MM.1S (cell line): ENCODE results near the gene CORO1C.

Experiments used
- DNase-seq: peaks from one replicate; pipeline ENCODE4 v3.0.0-alpha.2; 2015
- H2AFZ ChIP-seq: fragments of 300-600 bp; sonication (generic); 2 replicates; pipeline ENCODE4 v1.6.0; 2016; ENCODE audit warnings: antibody characterized with exemption, low read length
- H3F3A ChIP-seq: fragments of 300-600 bp; sonication (generic); 2 replicates; pipeline ENCODE4 v1.6.1; 2016; ENCODE audit warnings: mild to moderate bottlenecking, antibody characterized with exemption, low read length, moderate library complexity, mixed read lengths; ENCODE audit not compliant: insufficient read depth
- H3K27ac ChIP-seq: fragments of 300-600 bp; sonication (generic); 2 replicates; pipeline ENCODE4 v1.5.1; 2016; ENCODE audit warnings: mild to moderate bottlenecking, low read length
- H3K27me3 ChIP-seq: fragments of 300-600 bp; sonication (generic); replicated peaks from 2 replicates; pipeline ENCODE4 v1.6.0; 2016; ENCODE audit warnings: low read length; ENCODE audit not compliant: insufficient read depth
- H3K36me3 ChIP-seq: fragments of 300-600 bp; sonication (generic); replicated peaks from 2 replicates; pipeline ENCODE4 v1.6.1; 2016; ENCODE audit warnings: mild to moderate bottlenecking, low read length, mixed read lengths; ENCODE audit not compliant: insufficient read depth
- H3K4me1 ChIP-seq: fragments of 300-600 bp; sonication (generic); 2 replicates; pipeline ENCODE4 v1.6.1; 2016; ENCODE audit warnings: low read length, mixed read lengths
- H3K4me2 ChIP-seq: fragments of 300-600 bp; sonication (generic); 2 replicates; pipeline ENCODE4 v1.6.0; 2016; ENCODE audit warnings: low read depth, low read length
- H3K4me3 ChIP-seq: fragments of 300-600 bp; sonication (generic); 2 replicates; pipeline ENCODE4 v1.5.1; 2016; ENCODE audit warnings: low read length, mixed read lengths
- H3K79me2 ChIP-seq: fragments of 300-600 bp; sonication (generic); 2 replicates; pipeline ENCODE4 v1.6.1; 2016; ENCODE audit warnings: mixed run types, low read length, mixed read lengths
- H3K9ac ChIP-seq: fragments of 300-600 bp; sonication (generic); 2 replicates; pipeline ENCODE4 v1.6.1; 2016; ENCODE audit warnings: low read length, mixed read lengths
- H3K9me2 ChIP-seq: fragments of 300-600 bp; sonication (generic); replicated peaks from 2 replicates; pipeline ENCODE4 v1.6.1; 2016; ENCODE audit warnings: mild to moderate bottlenecking, low read length, mixed read lengths; ENCODE audit not compliant: insufficient read depth
- H3K9me3 ChIP-seq: fragments of 300-600 bp; sonication (generic); replicated peaks from 2 replicates; pipeline ENCODE4 v1.6.1; 2016; ENCODE audit warnings: mild to moderate bottlenecking, low read length, mixed read lengths; ENCODE audit not compliant: insufficient read depth
- H4K20me1 ChIP-seq: fragments of 300-600 bp; sonication (generic); 2 replicates; pipeline ENCODE4 v1.6.1; 2016; ENCODE audit warnings: mild to moderate bottlenecking, low read length, moderate library complexity, mixed read lengths; ENCODE audit not compliant: insufficient read depth
- EZH2 ChIP-seq: fragments of 300-600 bp; sonication (generic); optimal IDR thresholded peaks from 2 replicates; pipeline ENCODE3; 2017; ENCODE audit warnings: low read depth, mild to moderate bottlenecking, antibody characterized with exemption, low read length, mixed read lengths
- EZH2phosphoT487 ChIP-seq: fragments of 300-600 bp; sonication (generic); IDR thresholded peaks from 2 replicates; pipeline ENCODE4 v1.6.1; 2018; ENCODE audit warnings: antibody characterized with exemption, low read length
- TF ChIP-seq, protein P1 (sequence below): fragments of 300-600 bp; sonication (generic); IDR thresholded peaks from 2 replicates; pipeline ENCODE4 v1.5.1; 2016; ENCODE audit warnings: antibody characterized with exemption, low read length, mixed read lengths

Gene CORO1C

DNA sequence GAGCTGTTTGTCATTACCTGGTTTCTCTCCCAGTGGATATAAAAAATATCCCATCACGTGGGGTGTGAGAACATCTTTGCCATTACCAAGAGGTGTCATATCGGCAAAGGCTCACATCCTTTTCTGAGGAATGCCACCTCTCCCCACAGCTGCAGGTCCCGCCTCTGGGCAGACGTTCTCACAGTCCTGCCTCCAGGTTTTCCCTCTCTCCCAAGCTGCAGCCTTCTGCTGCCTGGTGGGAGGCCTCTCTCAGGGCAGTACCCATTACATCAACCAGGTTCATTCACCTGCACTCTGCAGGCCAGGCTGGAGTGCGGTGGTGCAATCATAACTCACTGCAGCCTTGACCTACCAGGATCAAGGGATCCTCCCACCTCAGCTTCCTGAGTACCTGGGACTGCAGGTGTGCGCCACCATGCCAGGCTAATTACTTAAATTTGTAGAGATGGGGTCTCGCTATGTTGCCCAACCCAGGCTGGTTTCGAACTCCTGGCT lies 118.5 kb downstream of the CORO1C start:
- no peaks in the 10 kb centered on the region for H4K20me1 ChIP-seq
- H3K79me2 ChIP-seq, result 0 out of 2 replicates have a peak, but pooled peaks cover 5% of the 10 kb centered on the region
- H3K9me2 ChIP-seq, result no peaks in the 10 kb centered on the region
- H3K9me3 ChIP-seq, result no peaks in the 10 kb centered on the region
- H3K4me2 ChIP-seq, result no peak overlapping the region
- H3K27ac ChIP-seq, result no peak overlapping the region
- H3K4me1 ChIP-seq, result peaks cover 23% of the 10 kb centered on the region
- no peak for TF ChIP-seq EZH2
- TF ChIP-seq, protein P1, sequence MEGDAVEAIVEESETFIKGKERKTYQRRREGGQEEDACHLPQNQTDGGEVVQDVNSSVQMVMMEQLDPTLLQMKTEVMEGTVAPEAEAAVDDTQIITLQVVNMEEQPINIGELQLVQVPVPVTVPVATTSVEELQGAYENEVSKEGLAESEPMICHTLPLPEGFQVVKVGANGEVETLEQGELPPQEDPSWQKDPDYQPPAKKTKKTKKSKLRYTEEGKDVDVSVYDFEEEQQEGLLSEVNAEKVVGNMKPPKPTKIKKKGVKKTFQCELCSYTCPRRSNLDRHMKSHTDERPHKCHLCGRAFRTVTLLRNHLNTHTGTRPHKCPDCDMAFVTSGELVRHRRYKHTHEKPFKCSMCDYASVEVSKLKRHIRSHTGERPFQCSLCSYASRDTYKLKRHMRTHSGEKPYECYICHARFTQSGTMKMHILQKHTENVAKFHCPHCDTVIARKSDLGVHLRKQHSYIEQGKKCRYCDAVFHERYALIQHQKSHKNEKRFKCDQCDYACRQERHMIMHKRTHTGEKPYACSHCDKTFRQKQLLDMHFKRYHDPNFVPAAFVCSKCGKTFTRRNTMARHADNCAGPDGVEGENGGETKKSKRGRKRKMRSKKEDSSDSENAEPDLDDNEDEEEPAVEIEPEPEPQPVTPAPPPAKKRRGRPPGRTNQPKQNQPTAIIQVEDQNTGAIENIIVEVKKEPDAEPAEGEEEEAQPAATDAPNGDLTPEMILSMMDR, result no peak
- no peak for TF ChIP-seq EZH2phosphoT487
- H3K4me3 ChIP-seq, result no peak overlapping the region
- no peak for DNase-seq
- no peak overlapping the region for H3K9ac ChIP-seq
- no peaks in the 10 kb centered on the region for H3K27me3 ChIP-seq
- no peak overlapping the region for H2AFZ ChIP-seq
- peaks cover 27% of the 10 kb centered on the region for H3F3A ChIP-seq
- no peaks in the 10 kb centered on the region for H3K36me3 ChIP-seq

DNA sequence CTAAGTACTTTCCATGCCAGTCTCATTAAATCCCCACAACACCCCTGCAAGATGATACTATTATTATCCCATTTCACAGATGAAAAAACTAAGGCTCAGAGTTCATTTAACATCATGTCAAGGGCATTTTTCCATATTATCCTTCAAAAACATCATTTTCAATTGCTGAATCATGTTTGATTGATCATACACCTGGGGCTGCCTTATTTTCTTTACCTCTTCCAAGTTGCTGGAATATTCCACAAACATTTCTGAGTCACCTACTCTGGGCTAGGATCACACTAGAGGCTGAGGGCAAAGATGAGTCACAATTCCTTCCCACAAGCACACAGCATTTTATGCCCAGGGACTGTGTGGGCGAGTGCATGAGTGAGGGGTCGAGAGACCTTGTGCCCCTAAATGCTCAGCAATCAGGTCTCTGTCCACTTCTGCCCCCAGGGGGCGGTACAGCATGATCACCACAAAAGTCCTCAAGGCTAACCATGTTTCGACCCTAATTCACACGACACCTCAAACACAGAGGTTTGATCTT lies 119.4 kb downstream of the CORO1C start:
- TF ChIP-seq EZH2 (no peak), EZH2phosphoT487 (no peak)
- TF ChIP-seq, protein P1, result peak; percentile 42
- no peaks in the 10 kb centered on the region for H3K36me3 ChIP-seq
- 0 out of 2 replicates have a peak, but pooled peaks cover 5% of the 10 kb centered on the region for H3K79me2 ChIP-seq
- H3F3A ChIP-seq, result peaks cover 19% of the 10 kb centered on the region
- no peaks in the 10 kb centered on the region for H3K27me3 ChIP-seq
- no peaks in the 10 kb centered on the region for H3K9me3 ChIP-seq
- H3K4me2 ChIP-seq, result no peak overlapping the region
- H2AFZ ChIP-seq, result no peak overlapping the region
- no peak overlapping the region for H3K9ac ChIP-seq
- H3K4me3 ChIP-seq, result no peak overlapping the region
- peaks cover 14% of the 10 kb centered on the region for H3K4me1 ChIP-seq
- no peaks in the 10 kb centered on the region for H4K20me1 ChIP-seq
- H3K27ac ChIP-seq, result no peak overlapping the region
- DNase-seq, result no peak
- no peaks in the 10 kb centered on the region for H3K9me2 ChIP-seq

DNA sequence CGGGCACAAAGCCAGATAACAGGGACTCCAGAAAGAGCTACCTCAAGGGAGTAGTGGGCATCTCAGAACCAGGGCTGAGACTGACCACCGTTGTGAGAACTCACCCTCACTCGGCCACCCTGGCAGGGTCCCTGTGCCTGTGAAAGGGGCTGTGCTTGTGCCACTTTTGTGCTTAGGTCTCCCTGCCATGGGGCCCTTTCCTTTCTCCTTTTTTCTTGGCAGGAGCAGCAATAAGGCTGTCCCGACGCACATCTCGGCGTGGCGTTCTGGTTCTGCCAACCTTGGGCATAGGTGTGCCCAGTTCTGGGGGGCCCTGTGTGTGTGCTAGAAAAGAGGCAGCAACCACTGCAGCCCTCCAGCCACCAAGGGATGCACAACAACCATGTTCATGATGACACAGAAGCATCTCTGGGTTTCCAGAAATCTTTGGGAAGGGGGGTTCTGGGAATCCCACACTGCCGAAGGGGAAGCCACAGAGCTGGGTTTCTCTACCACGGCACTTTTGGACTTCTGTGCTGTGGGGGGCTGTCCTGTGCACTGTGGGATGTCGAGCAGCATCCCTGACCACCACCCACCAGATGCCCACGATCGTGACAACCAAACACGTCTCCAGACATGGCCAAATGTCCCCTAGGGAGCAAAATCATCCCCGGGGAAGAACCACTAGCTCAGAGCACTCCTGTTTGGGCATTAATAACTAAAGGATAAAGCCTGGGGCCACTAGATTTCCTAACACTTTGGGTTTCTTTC lies 120.3 kb downstream of the CORO1C start:
- Histone ChIP-seq H3K4me1 (peaks cover 5% of the 10 kb centered on the region), H4K20me1 (no peaks in the 10 kb centered on the region), H2AFZ (no peak overlapping the region), H3K4me2 (no peak overlapping the region), H3F3A (peaks cover 9% of the 10 kb centered on the region; the same call in 1 of the 2 replicates), H3K9me3 (no peaks in the 10 kb centered on the region), H3K9me2 (no peaks in the 10 kb centered on the region), H3K36me3 (no peaks in the 10 kb centered on the region), H3K27me3 (no peaks in the 10 kb centered on the region), H3K27ac (no peak overlapping the region), H3K9ac (no peak overlapping the region), H3K4me3 (no peak overlapping the region), H3K79me2 (0 out of 2 replicates have a peak, but pooled peaks cover 5% of the 10 kb centered on the region)
- TF ChIP-seq, protein P1, result no peak
- no peak for TF ChIP-seq EZH2phosphoT487
- no peak for TF ChIP-seq EZH2
- DNase-seq, result no peak
